Keratinocyte (primary cell): Measurements from ENCODE around the gene SPRING1. TPM values are rescaled to one million over a fixed set of nuclear protein-coding genes. Genes with fewer than 3 reads are reported as not detected.

Experiments used
- DNase-seq: peaks from one replicate; pipeline ENCODE4 v3.0.0-alpha.2; 2011; ENCODE audit warnings: low read depth, missing footprints, low spot score
- FAIRE-seq: peaks from 2 replicates; lab custom pipeline; 2011; peaks lifted over from hg19 to GRCh38; lab: Jason Lieb, UNC
- H2AFZ ChIP-seq: 2 replicates; pipeline ENCODE4 v1.6.0; 2012; ENCODE audit warnings: low read length, control low read depth, inconsistent platforms; ENCODE audit not compliant: control insufficient read depth
- H3K27ac ChIP-seq: 2 replicates; pipeline ENCODE4 v1.5.1; 2011; ENCODE audit warnings: low read length; ENCODE audit not compliant: control insufficient read depth, insufficient read depth
- H3K27me3 ChIP-seq: 3 replicates; pipeline ENCODE4 v1.6.0; 2011; ENCODE audit warnings: low read length; ENCODE audit not compliant: control insufficient read depth, insufficient read depth; ENCODE audit errors: extremely low read depth
- H3K36me3 ChIP-seq, 2 experiments: 2 replicates in 1 of 2; 3 replicates in 1 of 2; pipeline ENCODE4 v1.5.1; 2011; ENCODE audit warnings: low read length in 2 of 2, mild to moderate bottlenecking in 1 of 2; ENCODE audit not compliant: control insufficient read depth in 2 of 2, insufficient read depth in 2 of 2; ENCODE audit errors: extremely low read depth in 1 of 2
- H3K4me1 ChIP-seq: 3 replicates; pipeline ENCODE4 v1.5.1; 2011; ENCODE audit warnings: low read length; ENCODE audit not compliant: control insufficient read depth, insufficient read depth; ENCODE audit errors: extremely low read depth
- H3K4me2 ChIP-seq: 3 replicates; pipeline ENCODE4 v1.6.0; 2011; ENCODE audit warnings: low read depth, low read length; ENCODE audit not compliant: control insufficient read depth, insufficient read depth; ENCODE audit errors: extremely low read depth
- H3K4me3 ChIP-seq, 3 experiments: fragments of 200-600 bp in 1 of 3; sonication (generic) in 1 of 3; 2 replicates in 2 of 3; 3 replicates in 1 of 3; pipeline ENCODE4 v1.5.1; 2011 to 2016; ENCODE audit warnings: low read length in 3 of 3, mild to moderate bottlenecking in 3 of 3, control low read depth in 2 of 3, inconsistent platforms in 1 of 3, low read depth in 1 of 3, mixed read lengths in 1 of 3, mixed run types in 1 of 3, moderate library complexity in 1 of 3; ENCODE audit not compliant: control insufficient read depth in 2 of 3, insufficient read depth in 2 of 3; ENCODE audit errors: extremely low read depth in 1 of 3
- H3K79me2 ChIP-seq: 2 replicates; pipeline ENCODE4 v1.6.0; 2012; ENCODE audit warnings: low read length; ENCODE audit not compliant: control insufficient read depth, insufficient read depth
- H3K9ac ChIP-seq: 3 replicates; pipeline ENCODE4 v1.6.0; 2011; ENCODE audit warnings: low read length; ENCODE audit not compliant: control insufficient read depth, insufficient read depth; ENCODE audit errors: extremely low read depth
- H3K9me1 ChIP-seq: 3 replicates; pipeline ENCODE4 v1.6.0; 2011; ENCODE audit warnings: low read length; ENCODE audit not compliant: control insufficient read depth, insufficient read depth; ENCODE audit errors: extremely low read depth
- H3K9me3 ChIP-seq: 2 replicates; pipeline ENCODE4 v1.5.1; 2012; ENCODE audit warnings: low read depth, low read length; ENCODE audit not compliant: control insufficient read depth
- H4K20me1 ChIP-seq: 3 replicates; pipeline ENCODE4 v1.6.0; 2011; ENCODE audit warnings: low read length; ENCODE audit not compliant: control insufficient read depth, insufficient read depth; ENCODE audit errors: extremely low read depth
- CTCF ChIP-seq, 3 experiments: IDR thresholded peaks in 1 of 3; conservative IDR thresholded peaks in 1 of 3; optimal IDR thresholded peaks in 1 of 3; 2 replicates in 2 of 3; 3 replicates in 1 of 3; pipeline versions ENCODE3 to v1.5.1; 2011; ENCODE audit warnings: low read length in 3 of 3, mild to moderate bottlenecking in 3 of 3, moderate library complexity in 2 of 3, control low read depth in 1 of 3, inconsistent platforms in 1 of 3; ENCODE audit not compliant: insufficient read depth in 2 of 3; ENCODE audit errors: extremely low read depth in 1 of 3
- EZH2 ChIP-seq: IDR thresholded peaks from one replicate; pipeline ENCODE4 v1.6.1; 2012; ENCODE audit warnings: inconsistent platforms, mild to moderate bottlenecking, low read length, moderate library complexity
- dilution Hi-C: fragments of 300-500 bp; cut with MboI; formaldehyde crosslinking; loops from one replicate; pipeline ENCODE4 v1.7.0; 2020; ENCODE audit warnings: low sequenced_read_pairs; ENCODE audit not compliant: extremely low pct_ligation_motif_present
- polyA plus RNA-seq, 5 experiments: library from polyadenylated mRNA; depleted of rRNA in 3 of 5; stranded (reverse) in 3 of 5; stranded (forward) in 1 of 5; unstranded in 1 of 5; fragments of >200 nt; gene quantifications; 1 replicate in 1 of 5; 2 replicates in 3 of 5; 3 replicates in 1 of 5; pipeline versions ENCODE4 v1.2.1 to v1.2.3, GENCODE V29; 2011 to 2012; ENCODE audit warnings: missing spikeins in 2 of 5, low read depth in 1 of 5, low replicate concordance in 1 of 5

Gene SPRING1
- polyA plus RNA-seq, 1 donor (not counting 4 experiments of a cell fraction or from before 2014, with no cell fraction given), result 17.1 TPM

- Histone ChIP-seq H3K9me1 (no peaks in the 10 kb centered on the region), H3K79me2 (no peaks in the 10 kb centered on the region), H3K27me3 (peaks cover 9% of the 10 kb centered on the region), H2AFZ (no peak overlapping the region), H3K4me2 (no peak overlapping the region), H3K9me3 (no peaks in the 10 kb centered on the region), H3K4me1 (no peaks in the 10 kb centered on the region), H3K4me3 (no peak overlapping the region), H4K20me1 (no peaks in the 10 kb centered on the region), H3K9ac (no peak overlapping the region), H3K27ac (no peak overlapping the region), H3K36me3 (no peaks in the 10 kb centered on the region)
- TF ChIP-seq EZH2 (no peak), CTCF (optimal IDR thresholded peaks at IDR 0.05 in 1 of 3, IDR thresholded peaks at IDR 0.05 in 1 of 3, conservative IDR thresholded peaks at IDR 0.05 in 1 of 3; ENCODE audit: extremely low read depth in 1 of 3, insufficient read depth in 2 of 3, low read length in 3 of 3) (no peak)
- FAIRE-seq (no peak), DNase-seq (no peak)
- dilution Hi-C loops, result no loop called here
Measured at GRCh38 chr12:116700066-116700465, 37.8 kb downstream of the SPRING1 start.

DNA sequence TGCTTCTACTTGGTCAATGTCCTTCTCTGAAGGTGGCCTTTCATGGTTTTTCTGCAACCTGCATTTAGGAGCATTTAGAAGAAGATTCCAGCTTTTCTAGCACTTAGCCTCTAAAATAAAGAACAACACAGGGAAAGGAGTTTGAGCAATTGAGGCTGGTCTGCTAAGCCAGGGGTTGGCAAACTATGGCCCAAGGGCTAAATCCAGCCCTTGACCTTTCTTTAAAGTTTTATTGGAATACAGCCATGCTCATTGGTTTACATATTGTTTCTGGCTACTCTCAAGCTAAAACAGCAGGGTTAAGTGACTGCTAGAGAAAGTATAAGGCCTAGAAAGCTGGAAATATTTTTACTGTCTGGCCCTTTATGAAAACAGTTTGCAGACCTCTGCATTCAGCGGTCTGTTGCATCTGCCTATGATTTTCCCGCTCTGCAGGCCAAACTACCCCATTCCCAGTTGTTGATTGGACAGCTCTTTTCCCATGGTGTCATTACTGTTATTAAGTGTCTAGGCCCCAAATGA is 39.3 kb downstream of the SPRING1 start:
- Histone ChIP-seq H2AFZ (no peak overlapping the region), H3K4me2 (no peak overlapping the region), H3K79me2 (no peaks in the 10 kb centered on the region), H3K27me3 (peaks cover 23% of the 10 kb centered on the region), H4K20me1 (no peaks in the 10 kb centered on the region), H3K9ac (no peak overlapping the region), H3K9me3 (no peaks in the 10 kb centered on the region), H3K4me1 (peaks cover 3% of the 10 kb centered on the region), H3K9me1 (no peaks in the 10 kb centered on the region), H3K36me3 (no peaks in the 10 kb centered on the region), H3K4me3 (no peak overlapping the region), H3K27ac (no peak overlapping the region)
- TF ChIP-seq CTCF (optimal IDR thresholded peaks at IDR 0.05 in 1 of 3, IDR thresholded peaks at IDR 0.05 in 1 of 3, conservative IDR thresholded peaks at IDR 0.05 in 1 of 3; ENCODE audit: extremely low read depth in 1 of 3, insufficient read depth in 2 of 3, low read length in 3 of 3), result no peak
- TF ChIP-seq EZH2, result no peak
- DNase-seq (no peak), FAIRE-seq (no peak)
- dilution Hi-C loops, result no loop called here
